Measurements from ENCODE around the gene XPOT.

GRCh38 chr12:64400041-64400440, 4.2 kb upstream of the XPOT start:
- TF ChIP-seq CTCF (IDR thresholded peaks at IDR 0.05) (no peak), POLR2A (IDR thresholded peaks at IDR 0.05) (no peak)
